GM12874 (cell line): ENCODE results near the gene SCFD2.

Experiments used
- CTCF ChIP-seq: IDR thresholded peaks from 2 replicates; pipeline ENCODE4 v1.5.1; 2011; ENCODE audit warnings: low read depth, mild to moderate bottlenecking, control low read depth, low read length, moderate library complexity; ENCODE audit not compliant: insufficient read depth

SCFD2 gene

DNA sequence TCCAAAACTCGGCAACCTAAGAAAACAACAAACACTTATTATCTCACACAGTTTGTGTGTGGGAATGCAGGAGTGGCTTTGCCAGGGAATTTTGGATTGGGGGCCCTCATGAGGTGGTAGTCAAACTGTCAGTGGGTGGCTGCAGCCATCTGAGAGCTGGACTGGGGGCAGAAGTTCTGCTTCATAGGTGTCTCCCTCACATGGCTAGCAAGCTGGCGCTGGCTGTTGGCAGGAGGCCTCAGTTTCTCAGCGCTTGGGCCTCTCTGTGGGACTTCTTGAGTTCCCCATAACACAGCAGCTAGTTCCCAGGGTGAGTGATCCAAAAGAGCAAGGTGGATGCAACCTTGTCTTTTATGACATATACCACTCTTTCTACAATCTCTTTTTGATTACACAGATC, 529.7 kb downstream of the SCFD2 start:
- no peak for TF ChIP-seq CTCF

DNA sequence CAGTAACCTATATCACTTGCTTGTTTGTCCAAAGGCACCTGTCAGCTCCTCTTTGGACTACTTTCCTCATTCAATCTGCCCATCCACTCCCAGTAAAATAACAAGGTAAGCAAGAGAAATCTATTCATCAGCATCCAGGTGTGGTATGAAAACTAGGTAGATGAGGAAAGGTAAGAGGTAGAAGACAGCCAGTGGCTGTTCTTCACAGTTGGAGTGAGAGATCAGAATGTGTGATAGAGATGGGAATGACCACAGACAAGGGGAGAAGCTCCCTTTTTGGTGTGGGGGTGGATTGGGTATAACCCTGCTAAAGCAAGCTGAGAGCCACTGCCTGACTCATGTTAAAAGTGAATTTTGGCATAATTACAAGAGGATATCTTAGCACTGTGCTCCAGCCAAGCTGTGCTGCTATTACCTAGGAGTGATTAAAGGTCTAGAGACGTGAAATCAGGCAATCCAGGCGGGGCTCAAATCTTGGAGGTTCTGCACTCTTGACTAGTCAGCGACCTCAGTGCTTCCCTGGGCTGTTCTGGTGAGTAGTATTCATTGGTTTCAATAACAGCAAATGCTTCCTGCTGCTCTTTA, 531.8 kb downstream of the SCFD2 start:
- no peak for TF ChIP-seq CTCF

GRCh38 chr4:52825460-52826090, 540.3 kb downstream of the SCFD2 start:
- no peak for TF ChIP-seq CTCF

GRCh38 chr4:52824603-52825459, 541.0 kb downstream of the SCFD2 start:
- no peak for TF ChIP-seq CTCF

DNA sequence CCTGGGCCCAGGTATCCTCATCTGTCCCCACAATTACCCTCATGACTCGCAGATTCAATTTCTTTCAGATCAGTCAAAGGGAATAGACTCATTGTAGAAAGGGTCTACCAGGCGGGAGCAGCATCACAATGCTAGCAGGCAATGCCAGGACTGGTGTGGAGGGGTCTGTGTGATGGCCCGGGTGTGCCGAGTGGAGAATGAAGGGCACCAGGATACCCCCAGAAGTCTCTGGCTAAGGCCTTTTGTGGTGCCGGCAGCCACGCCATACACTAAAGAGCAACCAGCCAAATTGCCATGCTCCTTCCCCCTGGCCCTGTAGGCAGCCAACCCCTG, 541.6 kb downstream of the SCFD2 start:
- no peak for TF ChIP-seq CTCF

DNA sequence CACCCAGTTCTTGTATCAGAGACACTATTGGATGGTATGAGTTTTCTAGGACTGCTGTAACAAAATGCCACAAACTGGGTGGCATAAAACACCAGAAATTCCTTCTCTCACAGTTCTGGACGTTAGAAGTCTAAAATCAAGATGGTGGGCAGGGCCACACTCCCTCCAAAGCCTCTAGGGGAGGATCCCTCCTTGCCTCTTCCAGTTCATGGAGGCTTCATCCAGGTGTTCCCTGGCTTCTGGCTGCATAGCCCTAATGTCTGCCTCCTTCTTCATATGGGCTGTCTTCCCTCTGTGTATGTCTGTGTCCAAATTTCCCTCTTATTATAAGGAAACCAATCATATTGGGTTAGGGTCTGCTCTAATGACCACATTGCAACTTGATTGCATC, 542.2 kb downstream of the SCFD2 start:
- no peak for TF ChIP-seq CTCF
